ENCODE data around the gene CHKB.
A peak's percentile ranks its signal among the peaks of the same experiment; 100 is the strongest.
"Not testable (repeated sequence)": the region's sequence is repeated elsewhere in the genome, so short reads cannot be mapped to it uniquely, and the experiment has no call there.

The CHKB gene, protein sequence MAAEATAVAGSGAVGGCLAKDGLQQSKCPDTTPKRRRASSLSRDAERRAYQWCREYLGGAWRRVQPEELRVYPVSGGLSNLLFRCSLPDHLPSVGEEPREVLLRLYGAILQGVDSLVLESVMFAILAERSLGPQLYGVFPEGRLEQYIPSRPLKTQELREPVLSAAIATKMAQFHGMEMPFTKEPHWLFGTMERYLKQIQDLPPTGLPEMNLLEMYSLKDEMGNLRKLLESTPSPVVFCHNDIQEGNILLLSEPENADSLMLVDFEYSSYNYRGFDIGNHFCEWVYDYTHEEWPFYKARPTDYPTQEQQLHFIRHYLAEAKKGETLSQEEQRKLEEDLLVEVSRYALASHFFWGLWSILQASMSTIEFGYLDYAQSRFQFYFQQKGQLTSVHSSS

DNA sequence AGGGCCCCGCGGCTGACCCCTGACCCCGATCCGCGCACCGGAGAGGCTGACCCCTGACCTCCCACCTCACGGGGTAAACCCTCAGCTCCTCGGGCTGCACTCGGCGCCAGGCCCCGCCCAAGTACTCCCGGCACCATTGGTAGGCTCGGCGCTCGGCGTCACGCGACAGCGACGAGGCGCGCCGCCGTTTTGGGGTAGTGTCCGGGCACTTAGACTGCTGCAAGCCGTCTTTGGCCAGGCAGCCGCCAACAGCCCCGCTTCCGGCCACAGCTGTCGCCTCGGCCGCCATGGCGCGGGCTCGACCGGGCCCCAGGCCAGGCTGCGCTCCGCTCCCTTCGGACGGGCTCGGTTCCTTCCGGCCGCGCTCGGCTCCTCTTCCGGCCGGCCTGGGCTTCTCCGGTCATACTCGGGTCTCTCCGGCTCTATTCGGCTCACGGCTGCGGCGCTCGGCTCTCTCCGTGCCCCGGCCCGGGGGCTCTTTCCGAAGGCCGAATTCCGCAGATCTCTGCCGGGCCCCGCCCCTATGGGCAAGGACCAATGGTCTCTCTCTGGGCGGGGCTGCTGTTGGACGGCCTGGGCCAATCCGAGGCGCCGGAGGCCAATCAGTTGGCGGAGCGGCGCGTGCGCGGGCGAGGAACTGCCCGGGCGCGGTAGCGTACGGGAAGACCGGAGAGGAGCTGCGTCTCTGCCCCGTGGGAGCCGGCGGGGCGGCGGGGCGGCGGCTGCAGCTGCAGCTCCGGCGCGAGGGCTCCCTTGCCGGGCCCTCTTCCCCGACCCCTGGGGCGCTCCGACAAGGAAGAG lies at the start of gene CHKB:
Gene CHKB (minus strand): TSS at position 357 of the 801 bp plus-strand sequence. CDS start 68 bp downstream, at position 289.
- DNase-seq (ENCODE audit: low spot score) = peak; percentile 98

GRCh38 chr22:50630376-50630775 lies 47.7 kb upstream of the CHKB start:
- no peak for DNase-seq (ENCODE audit: low spot score)

DNA sequence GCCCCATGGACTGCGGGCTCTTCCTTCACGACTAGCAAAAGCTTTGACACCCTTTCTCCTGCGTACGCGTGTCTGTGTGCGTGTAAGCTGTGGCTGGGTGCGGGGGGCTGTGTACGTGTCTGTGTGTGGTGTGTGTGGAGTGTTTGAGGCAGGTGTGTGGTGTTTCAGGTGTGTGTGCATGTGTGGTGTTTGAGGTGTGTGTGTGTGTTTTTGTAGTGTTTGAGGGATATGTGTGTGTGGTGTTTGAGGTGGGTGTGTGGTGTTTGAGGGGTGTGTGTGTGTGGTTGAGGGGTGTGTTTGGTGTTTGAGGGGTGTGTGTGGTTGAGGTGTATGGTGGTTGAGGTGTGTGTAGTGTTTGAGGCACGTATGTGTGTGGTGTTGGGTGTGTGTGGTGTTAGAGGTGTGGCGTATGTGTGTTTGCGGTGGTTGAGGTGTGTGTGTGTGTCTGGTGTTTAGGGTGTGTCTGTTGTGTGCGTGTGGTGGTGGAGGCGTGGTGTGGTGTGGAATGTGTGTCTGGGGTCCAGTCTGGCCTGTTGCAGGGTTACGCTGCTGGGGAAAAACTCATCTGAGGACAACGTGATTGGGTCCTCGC lies 46.0 kb upstream of the CHKB start:
- DNase-seq (ENCODE audit: low spot score) = no peak

GRCh38 chr22:50627642-50628542 lies 45.2 kb upstream of the CHKB start, which contains the start of gene ARSA:
TSS of gene ARSA (minus strand) at chr22:50628152. CDS start at chr22:50627779, 373 bp downstream.
- peak; percentile 84 for DNase-seq (ENCODE audit: low spot score)

DNA sequence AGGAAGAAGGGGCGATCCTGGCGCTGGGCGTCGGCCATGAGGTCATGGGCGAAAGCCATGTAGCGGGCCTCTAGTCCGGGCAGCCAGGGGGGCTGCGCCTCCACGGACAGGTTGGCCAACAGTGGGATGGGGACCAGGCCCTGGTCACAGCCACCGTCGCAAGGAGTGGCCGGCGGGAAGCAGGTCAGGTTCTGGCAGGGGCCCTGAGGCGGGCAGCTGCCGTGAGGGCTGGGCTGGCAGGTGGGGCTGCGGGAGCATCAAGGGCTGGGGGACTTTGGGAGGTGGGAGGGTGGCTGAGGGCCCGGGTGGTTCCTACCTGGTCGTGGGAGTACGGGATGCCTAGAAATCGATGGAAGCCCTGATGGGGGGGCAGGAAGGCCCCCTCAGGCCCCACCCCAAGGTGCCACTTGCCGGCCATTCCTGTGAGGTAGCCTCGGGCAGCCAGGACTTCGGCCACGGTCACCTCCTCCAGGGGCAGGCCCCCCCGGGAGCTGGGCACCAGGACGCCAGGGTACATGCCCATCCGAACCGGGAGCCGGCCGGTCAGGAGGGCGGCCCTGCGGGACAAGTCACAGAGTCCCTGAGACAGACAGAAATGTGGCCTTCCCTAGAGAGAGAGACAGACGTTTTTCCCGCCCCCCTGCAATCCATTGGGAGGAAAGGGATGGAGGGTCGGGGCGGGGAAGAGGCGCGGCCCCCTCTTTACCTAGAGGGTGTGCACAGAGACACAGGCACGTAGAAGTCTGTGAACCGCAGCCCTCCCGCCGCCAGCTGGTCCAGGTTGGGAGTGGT lies 44.4 kb upstream of the CHKB start:
- DNase-seq (ENCODE audit: low spot score) = no peak

DNA sequence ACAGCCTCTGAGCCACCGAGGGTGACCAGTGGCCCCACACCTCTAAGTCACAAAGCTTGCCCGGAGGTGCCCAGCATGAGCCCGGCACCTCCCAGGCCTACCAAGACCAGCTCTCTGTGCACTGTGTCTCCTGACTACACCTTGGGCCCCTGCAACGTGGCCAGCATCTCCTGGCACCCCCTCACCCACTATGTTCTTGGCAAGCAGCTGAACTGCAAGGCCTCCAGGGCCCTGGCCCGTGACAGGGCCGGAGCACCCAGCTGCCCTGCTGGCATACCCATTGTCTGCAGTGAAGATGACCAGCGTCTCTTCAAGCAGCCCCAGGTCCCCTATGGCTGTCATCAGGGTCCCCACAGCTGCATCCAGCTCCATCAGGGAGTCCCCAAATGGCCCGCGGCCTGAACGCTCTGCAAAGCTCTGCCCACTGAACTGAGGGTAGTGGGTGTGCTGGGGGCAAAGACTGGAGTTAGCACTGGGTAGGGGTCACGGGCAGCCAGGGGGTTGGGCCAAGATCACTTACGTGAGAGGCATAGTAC lies 43.7 kb upstream of the CHKB start:
- DNase-seq (ENCODE audit: low spot score) = no peak

DNA sequence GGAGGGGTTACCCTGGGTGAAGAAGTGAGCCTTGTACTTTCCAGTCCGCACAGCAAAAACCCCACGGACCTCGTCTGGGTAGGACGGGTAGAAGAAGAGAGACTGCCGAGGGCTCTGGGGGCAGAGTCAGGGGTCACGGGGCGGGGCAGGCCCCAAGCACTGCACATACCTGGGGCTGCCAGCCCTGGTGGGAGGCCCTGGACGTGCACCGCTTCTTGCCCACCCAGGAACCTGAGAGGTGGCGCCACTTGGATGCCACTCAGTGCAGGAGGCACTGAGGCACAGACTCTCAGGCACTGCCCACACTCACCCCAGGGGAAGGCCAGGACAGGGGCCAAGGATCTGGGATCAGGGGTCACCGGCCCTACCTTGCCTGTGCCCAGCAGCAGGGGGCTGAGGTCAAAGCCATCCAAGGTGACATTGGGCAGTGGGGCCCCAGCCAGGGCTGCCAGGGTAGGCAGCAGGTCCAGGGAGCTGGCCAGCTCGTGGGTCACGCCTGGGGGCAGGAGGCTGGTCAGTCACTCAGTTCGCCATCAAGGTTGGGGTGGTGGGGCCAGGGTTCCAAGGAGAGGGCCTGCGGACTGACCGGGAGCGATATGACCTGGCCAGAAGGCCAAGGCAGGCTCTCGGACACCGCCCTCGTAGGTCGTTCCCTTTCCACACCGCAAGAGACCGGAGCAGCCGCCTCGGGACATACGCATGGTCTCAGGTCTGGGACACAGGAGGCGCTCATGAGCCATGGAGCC lies 43.1 kb upstream of the CHKB start:
- no peak for DNase-seq (ENCODE audit: low spot score)

DNA sequence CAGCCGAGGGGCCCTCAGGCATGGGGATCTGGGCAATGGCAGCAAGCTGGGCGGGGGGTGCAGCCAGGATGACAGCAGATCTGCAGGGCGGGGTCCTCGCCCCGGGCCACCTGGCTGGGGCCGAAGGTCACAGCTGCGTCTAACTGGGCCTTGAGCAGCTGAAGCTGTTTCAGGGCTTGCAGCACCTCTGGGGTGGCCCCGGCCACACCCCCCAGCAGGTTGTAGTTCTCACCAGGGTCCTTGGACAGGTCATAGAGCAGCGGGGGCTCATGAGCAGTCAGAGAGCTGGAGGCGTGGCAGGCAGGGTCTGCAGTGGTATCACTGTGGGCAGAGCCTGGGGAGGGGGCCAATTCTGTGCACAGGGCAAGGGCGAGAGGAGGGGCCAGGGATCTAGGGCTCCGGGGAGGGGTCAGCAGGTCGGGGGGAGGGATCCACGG lies 42.5 kb upstream of the CHKB start:
- no peak for DNase-seq (ENCODE audit: low spot score)

DNA sequence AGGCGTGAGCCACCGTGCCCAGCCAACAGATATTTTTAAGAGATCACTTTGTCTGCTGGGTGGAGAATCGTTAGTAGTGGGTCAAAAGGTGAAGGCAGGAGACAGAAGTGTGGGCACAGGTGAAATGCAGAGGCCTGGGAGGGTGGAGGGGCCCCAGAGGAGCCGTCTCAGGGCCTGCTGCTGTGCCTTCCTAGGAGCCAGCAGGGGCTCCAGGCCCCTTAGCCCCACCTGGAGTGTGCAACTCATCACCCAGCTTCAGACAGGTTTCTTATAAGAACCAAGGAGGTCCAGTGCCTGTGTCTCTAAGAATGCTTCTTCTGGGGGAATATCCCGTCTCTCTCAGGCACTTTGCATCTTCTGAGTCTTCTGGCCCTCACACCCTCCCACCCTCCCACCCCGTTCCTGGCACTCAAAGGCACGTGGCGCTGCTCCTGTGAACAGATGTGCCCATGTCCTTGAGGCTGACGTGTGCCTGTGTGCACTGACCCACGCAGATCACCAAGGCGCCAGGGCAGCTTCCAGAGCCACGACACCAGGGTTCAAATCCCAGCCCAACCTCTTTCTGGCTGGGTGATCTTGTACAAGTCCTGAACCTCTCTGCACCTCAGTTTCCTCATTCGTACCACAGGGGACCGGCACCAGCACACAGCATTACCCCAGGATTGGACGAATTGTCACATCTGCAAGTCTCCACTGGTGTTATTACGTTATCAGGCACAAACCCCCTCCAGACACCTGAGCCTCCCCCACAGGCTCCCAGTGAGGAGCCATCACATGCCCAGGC lies 41.9 kb upstream of the CHKB start:
- no peak for DNase-seq (ENCODE audit: low spot score)

DNA sequence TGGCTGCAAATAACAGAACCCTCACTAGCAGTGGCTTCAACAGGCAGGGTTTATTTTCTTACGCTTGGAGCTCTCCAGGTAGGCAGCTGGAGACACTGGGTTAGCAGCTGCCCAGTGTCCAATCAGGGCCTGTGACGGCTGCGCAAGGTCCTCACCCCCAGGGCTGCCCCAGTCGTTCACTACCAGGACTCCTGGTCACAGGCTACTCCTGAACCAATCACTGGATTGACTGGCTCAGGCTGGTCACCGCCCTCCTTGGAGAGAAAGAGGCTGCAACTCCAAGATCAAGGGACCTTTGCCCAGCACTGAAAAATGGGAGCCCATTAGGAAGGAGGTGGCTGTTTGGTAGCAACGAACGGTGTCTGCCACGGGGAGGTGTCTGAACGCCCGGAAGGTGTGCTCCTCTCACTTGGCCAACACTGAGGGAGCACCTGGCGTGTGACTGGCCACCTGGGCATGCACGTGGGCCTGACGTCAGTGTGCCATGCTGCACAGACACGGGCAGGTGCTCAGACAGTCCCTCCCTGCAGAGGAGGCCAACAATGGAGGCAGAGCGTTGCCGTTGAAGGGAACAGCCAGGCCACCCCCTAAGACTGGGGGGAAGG lies 40.2 kb upstream of the CHKB start:
- no peak for DNase-seq (ENCODE audit: low spot score)

DNA sequence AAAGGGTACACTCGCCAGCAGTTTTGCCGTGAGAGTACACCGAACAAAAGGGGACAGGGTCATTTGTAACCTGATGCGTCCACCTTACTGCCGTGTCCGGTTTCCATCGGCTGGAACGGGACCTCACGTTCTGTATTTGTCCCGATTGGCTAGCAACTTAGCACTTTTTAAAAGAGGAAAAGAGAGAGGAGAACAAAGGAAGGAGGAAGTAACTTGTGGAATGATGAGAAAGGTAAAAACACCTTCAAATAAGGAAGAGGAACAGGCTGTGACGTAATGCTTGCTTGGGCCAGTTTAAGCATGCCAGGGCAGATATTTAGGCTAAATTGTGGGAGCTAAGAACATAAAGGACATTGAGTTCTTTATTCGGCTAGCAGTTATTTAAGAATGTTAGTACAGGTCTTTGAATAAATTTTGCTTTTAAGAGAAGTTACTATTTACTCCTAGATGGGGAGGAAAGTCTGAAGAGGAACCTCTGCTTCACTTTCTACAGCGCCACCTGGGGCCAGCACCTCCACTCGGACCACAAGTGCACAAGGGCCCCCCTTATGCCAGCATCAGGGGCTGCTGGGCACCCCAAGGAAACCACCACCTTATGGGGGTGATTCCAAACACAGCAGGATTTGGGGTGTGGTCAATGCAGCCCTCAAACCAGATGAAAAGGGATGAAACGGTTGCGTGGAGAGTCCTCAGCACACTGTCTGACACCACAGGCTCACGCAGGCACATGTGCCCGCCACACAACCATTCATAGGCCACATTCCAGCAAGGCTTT lies 39.5 kb upstream of the CHKB start:
- peak; percentile 41 for DNase-seq (ENCODE audit: low spot score)

DNA sequence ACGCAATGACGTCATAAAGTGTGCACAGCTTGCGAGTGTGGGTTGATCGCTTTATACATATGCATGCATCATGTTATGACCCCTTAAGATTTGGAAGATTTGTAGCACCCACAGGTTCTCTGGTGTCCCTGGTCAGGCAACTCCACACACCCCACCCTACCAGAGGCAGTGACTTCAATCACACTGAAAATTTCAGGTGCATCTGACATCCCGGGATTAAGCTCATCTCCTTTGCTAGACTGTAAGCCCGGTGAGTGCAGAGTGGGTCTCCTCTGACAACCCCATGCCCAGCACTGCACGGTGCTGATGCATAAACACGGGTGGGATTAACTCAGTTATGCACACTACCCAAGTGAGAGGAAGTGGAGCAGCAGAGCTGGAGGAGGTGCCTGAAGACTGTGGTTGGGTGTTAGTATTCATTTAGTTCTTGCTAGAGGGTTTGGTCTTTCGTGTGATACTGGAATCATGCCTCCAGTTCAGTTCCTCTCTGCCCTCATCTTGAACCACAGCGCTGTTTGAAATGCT lies 38.8 kb upstream of the CHKB start:
- DNase-seq (ENCODE audit: low spot score) = peak; percentile 76

DNA sequence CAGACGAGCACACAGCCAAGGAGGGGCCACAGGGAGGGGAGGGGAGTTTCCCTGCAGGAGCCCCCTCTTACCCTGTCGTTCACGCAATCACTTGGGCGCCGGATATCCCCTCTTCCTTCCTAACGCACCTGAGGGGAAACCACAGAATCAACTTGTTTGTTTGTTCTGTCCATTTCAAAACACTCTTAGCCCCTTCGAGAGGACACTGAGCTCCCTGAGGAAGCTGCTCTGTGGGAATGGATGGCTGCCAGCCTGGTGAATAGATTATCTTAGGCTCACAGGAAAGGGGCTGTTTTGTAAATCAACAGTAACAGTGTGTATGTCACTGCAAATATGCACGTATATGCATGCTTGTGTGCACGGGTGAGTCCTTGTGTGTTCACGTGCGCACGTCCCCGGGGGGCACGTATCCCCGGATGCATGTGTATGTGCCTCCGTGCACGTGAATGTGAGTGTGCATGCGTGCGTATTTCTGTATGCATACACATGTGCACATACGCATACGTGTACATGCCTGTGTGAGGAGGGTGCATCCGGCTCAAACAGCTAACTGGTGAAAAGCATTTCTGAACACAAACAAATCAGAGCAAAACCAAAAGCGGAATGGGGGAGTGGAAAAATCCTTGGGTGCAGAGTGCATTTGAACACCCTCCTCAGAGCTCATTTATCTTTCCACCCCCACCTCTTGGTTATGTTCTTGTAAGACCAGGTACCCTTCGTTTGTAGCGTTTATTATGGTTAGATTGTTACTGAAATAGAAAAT lies 38.1 kb upstream of the CHKB start:
- peak; percentile 90 for DNase-seq (ENCODE audit: low spot score)

- DNase-seq (ENCODE audit: low spot score) = not testable (repeated sequence)
Measured at GRCh38 chr22:50614296-50614695, 31.6 kb upstream of the CHKB start.

DNA sequence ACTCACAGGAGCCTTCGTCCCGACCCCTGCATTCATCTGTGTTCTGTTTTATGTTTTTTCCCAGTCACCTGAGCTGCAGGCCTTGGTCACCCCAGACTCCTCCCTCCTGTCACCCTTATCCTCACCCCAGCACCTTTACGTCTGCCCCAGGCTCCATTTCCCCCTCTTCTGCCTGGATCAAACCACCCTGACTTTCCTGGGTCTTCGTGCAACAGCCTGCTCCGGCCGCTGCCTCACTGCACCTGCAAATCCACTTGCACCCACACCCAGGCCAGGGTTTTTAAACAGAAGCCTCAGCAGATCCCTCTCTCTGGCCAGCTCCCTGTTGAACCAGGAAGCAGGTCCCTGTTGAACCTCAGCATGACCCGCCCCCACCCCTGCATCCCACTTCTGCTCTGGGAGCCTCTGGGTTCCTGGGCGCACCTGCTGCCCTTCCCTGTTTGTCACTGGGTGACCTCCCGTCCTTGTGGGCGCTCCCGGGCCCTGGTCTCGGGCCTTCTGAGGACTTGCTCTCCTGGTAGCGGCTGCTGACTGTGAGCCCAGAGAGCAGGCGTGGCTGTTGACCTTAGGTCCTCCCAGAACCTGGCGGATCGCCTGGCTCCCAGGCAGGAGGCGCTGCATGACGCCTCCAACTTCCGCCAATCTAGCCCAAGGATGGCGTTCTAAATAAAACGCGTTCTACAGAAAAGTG lies 30.8 kb upstream of the CHKB start:
- DNase-seq (ENCODE audit: low spot score) = no peak

Measured in CD4-positive, alpha-beta T cell treated with Interleukin-6 at 100 ng/mL for 8 hours (primary cell).